Measurements from ENCODE around the gene ZNF497.

The ZNF497 gene

DNA sequence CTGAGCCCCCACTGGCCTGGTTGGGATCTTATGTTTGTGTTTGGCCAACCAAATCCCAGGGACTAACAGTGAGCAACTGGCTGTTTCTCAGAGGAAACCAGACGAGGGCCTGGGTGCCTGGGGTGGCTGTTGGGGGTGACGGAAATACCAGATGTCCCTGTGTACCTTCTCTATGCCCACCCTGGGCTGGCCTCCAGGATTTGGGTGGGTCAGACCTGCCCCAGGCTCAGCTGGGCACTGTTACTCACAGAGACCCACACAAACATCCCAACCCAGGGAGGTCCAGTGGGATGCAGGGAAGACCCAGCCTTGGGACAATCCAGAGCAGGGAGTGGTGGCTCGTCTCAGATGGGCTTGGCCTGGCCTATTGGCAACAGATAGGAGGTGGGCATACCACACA is 26.9 kb downstream of the ZNF497 start:
- Mint-ChIP-seq H3K9me3 (peaks cover 9% of the 10 kb centered on the region), H3K27ac (no peak overlapping the region), H3K36me3 (ENCODE audit: low read depth) (peaks cover 65% of the 10 kb centered on the region), H3K27me3 (no peaks in the 10 kb centered on the region), H3K4me1 (ENCODE audit: low read depth) (peaks cover 15% of the 10 kb centered on the region), H3K4me3 (no peak overlapping the region)
- intact Hi-C loops (cut with micrococcal nuclease), result no loop called here

- peaks cover 9% of the 10 kb centered on the region for H3K9me3 Mint-ChIP-seq
- H3K27me3 Mint-ChIP-seq, result no peaks in the 10 kb centered on the region
- no peak overlapping the region for H3K4me3 Mint-ChIP-seq
- H3K4me1 Mint-ChIP-seq (ENCODE audit: low read depth), result peaks cover 15% of the 10 kb centered on the region
- no peak overlapping the region for H3K27ac Mint-ChIP-seq
- peaks cover 56% of the 10 kb centered on the region for H3K36me3 Mint-ChIP-seq (ENCODE audit: low read depth)
- intact Hi-C loops (cut with micrococcal nuclease), result no loop called here
These were observed 27.8 kb downstream of the ZNF497 start for GRCh38 chr19:58334691-58335249.

GRCh38 chr19:58332697-58333096 is 29.9 kb downstream of the ZNF497 start:
- intact Hi-C loops (cut with micrococcal nuclease), result no loop called here
- Mint-ChIP-seq H3K4me1 (ENCODE audit: low read depth) (peaks cover 23% of the 10 kb centered on the region), H3K27me3 (no peaks in the 10 kb centered on the region), H3K36me3 (ENCODE audit: low read depth) (peaks cover 36% of the 10 kb centered on the region), H3K9me3 (no peaks in the 10 kb centered on the region), H3K27ac (no peak overlapping the region), H3K4me3 (no peak overlapping the region)

GRCh38 chr19:58330458-58330857 is 32.1 kb downstream of the ZNF497 start:
- H3K27me3 Mint-ChIP-seq, result no peaks in the 10 kb centered on the region
- H3K27ac Mint-ChIP-seq, result no peak overlapping the region
- H3K9me3 Mint-ChIP-seq, result no peaks in the 10 kb centered on the region
- intact Hi-C loops (cut with micrococcal nuclease), result no loop called here
- H3K4me1 Mint-ChIP-seq (ENCODE audit: low read depth), result peaks cover 23% of the 10 kb centered on the region
- H3K36me3 Mint-ChIP-seq (ENCODE audit: low read depth), result peaks cover 17% of the 10 kb centered on the region
- H3K4me3 Mint-ChIP-seq, result no peak overlapping the region

DNA sequence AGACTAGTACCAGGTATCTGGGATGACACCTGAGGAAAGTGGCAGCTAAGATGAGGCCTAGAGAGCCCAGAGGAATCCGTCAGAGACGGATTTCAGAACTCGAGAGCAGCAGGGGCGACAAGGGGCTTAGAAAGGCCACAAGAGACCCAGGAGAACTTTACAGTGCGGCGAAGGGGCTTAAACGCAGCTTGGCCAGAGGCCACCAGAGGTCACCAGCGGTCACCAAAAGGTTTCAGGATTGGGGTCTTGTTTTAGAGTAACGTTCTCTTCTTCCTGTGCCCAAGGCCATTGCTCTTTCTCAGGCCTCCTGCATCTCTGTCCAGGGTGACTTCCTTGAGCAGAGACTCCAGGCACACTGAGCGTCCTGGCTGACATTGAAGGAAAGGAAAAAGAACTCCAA is 33.6 kb downstream of the ZNF497 start:
- Mint-ChIP-seq H3K27ac (no peak overlapping the region), H3K36me3 (ENCODE audit: low read depth) (peaks cover 2% of the 10 kb centered on the region), H3K27me3 (no peaks in the 10 kb centered on the region), H3K9me3 (no peaks in the 10 kb centered on the region), H3K4me1 (ENCODE audit: low read depth) (peaks cover 17% of the 10 kb centered on the region), H3K4me3 (no peak overlapping the region)
- intact Hi-C loops (cut with micrococcal nuclease), result loop anchor here (5.0 kb wide), 1 partner anchor 148 kb away; the partner anchor contains the start of gene ZNF446

DNA sequence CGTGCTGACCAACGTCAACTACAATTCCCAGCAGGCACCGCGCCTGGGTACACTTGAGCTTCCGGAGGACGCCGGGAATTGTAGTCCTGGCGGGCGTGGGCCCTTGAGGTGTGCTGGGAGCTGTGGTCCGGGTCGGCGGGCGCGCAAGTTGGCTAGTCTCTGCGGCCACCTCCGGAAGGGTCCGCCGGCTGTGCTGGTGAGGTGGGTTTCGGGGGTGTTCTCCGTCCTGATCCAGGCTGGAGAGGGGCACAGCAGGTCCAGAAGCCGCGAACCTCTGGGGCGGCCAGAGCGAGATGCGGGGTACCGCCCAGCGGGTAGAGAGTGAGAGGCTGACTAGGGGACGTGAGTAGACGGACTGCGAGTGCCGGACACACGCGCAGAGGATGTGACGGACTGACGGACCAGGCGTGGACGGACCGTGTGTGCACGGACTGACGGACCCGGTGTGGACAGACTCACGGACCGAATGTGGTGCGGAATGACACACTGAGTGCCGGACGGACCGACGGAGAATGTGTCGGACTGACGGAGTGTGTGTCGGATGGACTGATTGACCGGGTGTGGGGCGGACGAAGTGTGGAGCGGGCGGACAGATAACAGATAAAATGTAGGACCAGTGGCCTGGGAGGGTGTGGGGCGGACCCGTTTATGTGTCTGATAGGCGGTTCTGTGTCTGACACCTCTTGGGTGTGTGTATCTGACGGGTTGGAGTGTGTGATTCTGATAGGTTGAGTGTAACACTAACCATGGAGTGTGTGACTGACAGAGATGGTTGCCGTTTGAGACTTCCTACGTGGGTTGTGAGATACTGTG is 35.4 kb downstream of the ZNF497 start, which contains the start of gene ZSCAN22:
Gene ZSCAN22 (plus strand): TSS at position 81 of the 813 bp plus-strand sequence. CDS start 7,809 bp downstream, outside the sequence.
- intact Hi-C loops (cut with micrococcal nuclease), result loop anchor here (1.0 to 5.0 kb wide), 4 partner anchors 22 to 150 kb away; partner anchors contain the start of genes ERVK3-1, ZNF446, ZNF497 and ZNF837
- peaks cover 6% of the 10 kb centered on the region for H3K36me3 Mint-ChIP-seq (ENCODE audit: low read depth)

GRCh38 chr19:58326501-58326913 is 36.0 kb downstream of the ZNF497 start:
- Mint-ChIP-seq H3K9me3 (no peaks in the 10 kb centered on the region), H3K4me1 (ENCODE audit: low read depth) (peaks cover 8% of the 10 kb centered on the region), H3K4me3 (no peak overlapping the region), H3K27me3 (no peaks in the 10 kb centered on the region), H3K36me3 (ENCODE audit: low read depth) (peaks cover 6% of the 10 kb centered on the region), H3K27ac (no peak overlapping the region)
- intact Hi-C loops (cut with micrococcal nuclease), result loop anchor here (5.0 kb wide), 1 partner anchor 151 kb away; the partner anchor contains the start of gene ZNF446

More for the DNA sequence above, 35.4 kb downstream of the ZNF497 start, which contains the start of gene ZSCAN22:
- Mint-ChIP-seq H3K4me3 (no peak within 1 kb of the TSS), H3K27ac (no peak within 1 kb of the TSS), H3K4me1 (ENCODE audit: low read depth) (peaks cover 8% of the 10 kb centered on the region), H3K9me3 (no peaks in the 10 kb centered on the region), H3K27me3 (no peaks in the 10 kb centered on the region)

GRCh38 chr19:58325311-58326022 is 37.1 kb downstream of the ZNF497 start:
- H3K4me3 Mint-ChIP-seq, result no peak overlapping the region
- no peaks in the 10 kb centered on the region for H3K9me3 Mint-ChIP-seq
- no peaks in the 10 kb centered on the region for H3K27me3 Mint-ChIP-seq
- H3K4me1 Mint-ChIP-seq (ENCODE audit: low read depth), result peaks cover 8% of the 10 kb centered on the region
- H3K36me3 Mint-ChIP-seq (ENCODE audit: low read depth), result peaks cover 6% of the 10 kb centered on the region
- intact Hi-C loops (cut with micrococcal nuclease), result loop anchor here (5.0 kb wide), 1 partner anchor 152 kb away; the partner anchor contains the start of gene ZNF446
- H3K27ac Mint-ChIP-seq, result no peak overlapping the region

- intact Hi-C loops (cut with micrococcal nuclease), result no loop called here
- H3K27me3 Mint-ChIP-seq, result no peaks in the 10 kb centered on the region
- no peaks in the 10 kb centered on the region for H3K4me1 Mint-ChIP-seq (ENCODE audit: low read depth)
- peaks cover 9% of the 10 kb centered on the region for H3K9me3 Mint-ChIP-seq
- H3K4me3 Mint-ChIP-seq, result no peak overlapping the region
- peaks cover 40% of the 10 kb centered on the region for H3K36me3 Mint-ChIP-seq (ENCODE audit: low read depth)
- H3K27ac Mint-ChIP-seq, result no peak overlapping the region
These were observed 43.3 kb downstream of the ZNF497 start for GRCh38 chr19:58319241-58319640.

- Mint-ChIP-seq H3K9me3 (peaks cover 9% of the 10 kb centered on the region), H3K27ac (no peak overlapping the region), H3K36me3 (ENCODE audit: low read depth) (peaks cover 49% of the 10 kb centered on the region), H3K4me3 (no peak overlapping the region), H3K27me3 (no peaks in the 10 kb centered on the region), H3K4me1 (ENCODE audit: low read depth) (no peaks in the 10 kb centered on the region)
- intact Hi-C loops (cut with micrococcal nuclease), result no loop called here
These were observed 44.3 kb downstream of the ZNF497 start for GRCh38 chr19:58318297-58318696.

GRCh38 chr19:58317476-58318072 is 45.0 kb downstream of the ZNF497 start:
- intact Hi-C loops (cut with micrococcal nuclease), result no loop called here

DNA sequence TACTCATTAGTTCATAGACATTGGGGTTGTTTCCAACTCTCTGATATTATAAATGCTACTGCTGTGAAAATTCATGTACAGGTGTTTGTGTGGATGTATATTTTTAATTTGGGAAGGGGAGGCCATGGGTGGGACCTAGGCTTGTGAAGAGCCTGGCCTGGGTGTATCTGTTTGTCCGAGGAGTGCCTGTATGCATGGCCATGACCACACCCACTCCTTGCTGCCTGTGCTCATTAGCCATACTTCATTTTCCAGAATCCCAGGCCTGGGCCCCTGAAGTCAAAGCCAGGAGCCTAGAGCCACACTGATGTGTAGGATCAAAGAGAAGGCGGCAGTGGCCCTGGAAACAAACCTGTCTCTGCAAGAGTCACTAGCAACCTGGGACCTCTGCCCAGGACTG is 47.0 kb downstream of the ZNF497 start:
- H3K27ac Mint-ChIP-seq, result no peak overlapping the region
- no peak overlapping the region for H3K4me3 Mint-ChIP-seq
- no peaks in the 10 kb centered on the region for H3K27me3 Mint-ChIP-seq
- H3K4me1 Mint-ChIP-seq (ENCODE audit: low read depth), result no peaks in the 10 kb centered on the region
- H3K36me3 Mint-ChIP-seq (ENCODE audit: low read depth), result peaks cover 71% of the 10 kb centered on the region
- intact Hi-C loops (cut with micrococcal nuclease), result no loop called here
- peaks cover 33% of the 10 kb centered on the region for H3K9me3 Mint-ChIP-seq

More at GRCh38 chr19:58317476-58318072, 45.0 kb downstream of the ZNF497 start:
- Mint-ChIP-seq H3K4me3 (no peak overlapping the region), H3K27ac (no peak overlapping the region), H3K4me1 (ENCODE audit: low read depth) (no peaks in the 10 kb centered on the region), H3K36me3 (ENCODE audit: low read depth) (peaks cover 53% of the 10 kb centered on the region), H3K9me3 (peaks cover 13% of the 10 kb centered on the region), H3K27me3 (no peaks in the 10 kb centered on the region)

GRCh38 chr19:58311345-58311865 is 51.1 kb downstream of the ZNF497 start:
- H3K4me1 Mint-ChIP-seq (ENCODE audit: low read depth), result peaks cover under 1% of the 10 kb centered on the region
- intact Hi-C loops (cut with micrococcal nuclease), result no loop called here
- H3K27me3 Mint-ChIP-seq, result no peaks in the 10 kb centered on the region
- no peak overlapping the region for H3K4me3 Mint-ChIP-seq
- peaks cover 100% of the 10 kb centered on the region for H3K36me3 Mint-ChIP-seq (ENCODE audit: low read depth)
- H3K9me3 Mint-ChIP-seq, result peaks cover 56% of the 10 kb centered on the region
- no peak overlapping the region for H3K27ac Mint-ChIP-seq

Data from dendritic cell treated with granulocyte-macrophage colony-stimulating factor and Interleukin-4, amounts not matched to agents 40 ng/mL and 50 ng/mL, for 4 days (primary cell).